ENCODE data around the gene MX2. TPM values are rescaled to one million over a fixed set of nuclear protein-coding genes. Genes with fewer than 3 reads are reported as not detected.

The MX2 gene
- total RNA-seq, 4 donors from 2014 or later = 3.2 to 6.1 (median 5.1) TPM

DNA sequence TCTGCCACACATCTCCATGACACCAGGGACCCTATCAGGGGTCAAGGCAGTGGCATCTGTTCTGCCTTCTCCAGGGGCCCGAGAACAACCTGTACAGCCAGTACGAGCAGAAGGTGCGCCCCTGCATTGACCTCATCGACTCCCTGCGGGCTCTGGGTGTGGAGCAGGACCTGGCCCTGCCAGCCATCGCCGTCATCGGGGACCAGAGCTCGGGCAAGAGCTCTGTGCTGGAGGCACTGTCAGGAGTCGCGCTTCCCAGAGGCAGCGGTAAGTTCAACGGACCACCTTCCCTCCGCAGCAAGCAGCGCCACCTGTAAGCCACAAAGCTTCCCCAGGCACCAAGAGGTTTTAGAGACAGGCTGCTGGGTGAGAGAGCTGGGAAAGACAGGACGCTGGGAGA is 15.9 kb downstream of the MX2 start:
- DNase-seq (ENCODE audit: low spot score in 2 of 2) = no peak
- 57% methylated on average over 16 of the region's 16 CpGs for WGBS
- no peak overlapping the region for H3K4me3 ChIP-seq

DNA sequence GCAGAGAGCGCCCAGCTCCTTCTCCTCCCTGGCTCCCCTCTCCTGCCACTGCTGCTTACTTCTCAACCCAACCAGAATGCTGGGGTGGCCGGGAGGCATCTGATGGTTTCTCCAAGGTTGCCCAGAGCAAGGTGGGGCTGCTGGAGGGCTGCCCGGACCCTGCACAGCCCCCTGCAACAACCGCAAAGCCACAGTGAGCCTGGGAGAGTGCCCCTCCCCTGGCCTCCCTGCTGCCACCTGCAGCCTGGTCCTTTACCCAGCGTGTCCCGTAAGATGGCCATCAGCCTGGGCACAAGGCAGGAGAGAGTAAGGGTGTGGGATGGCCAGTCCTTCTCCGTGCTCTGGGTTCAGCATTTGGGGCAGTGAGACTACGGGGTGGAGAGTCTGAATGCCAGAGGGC is 17.0 kb downstream of the MX2 start:
- WGBS = 97% methylated on average over 7 of the region's 8 CpGs
- Histone ChIP-seq H3K36me3 (peaks cover 25% of the 10 kb centered on the region), H3K27me3 (no peaks in the 10 kb centered on the region), H3K9me3 (no peaks in the 10 kb centered on the region), H3K4me3 (no peak overlapping the region), H3K4me1 (peaks cover 8% of the 10 kb centered on the region), H3K27ac (no peak overlapping the region)
- TF ChIP-seq, protein P1, sequence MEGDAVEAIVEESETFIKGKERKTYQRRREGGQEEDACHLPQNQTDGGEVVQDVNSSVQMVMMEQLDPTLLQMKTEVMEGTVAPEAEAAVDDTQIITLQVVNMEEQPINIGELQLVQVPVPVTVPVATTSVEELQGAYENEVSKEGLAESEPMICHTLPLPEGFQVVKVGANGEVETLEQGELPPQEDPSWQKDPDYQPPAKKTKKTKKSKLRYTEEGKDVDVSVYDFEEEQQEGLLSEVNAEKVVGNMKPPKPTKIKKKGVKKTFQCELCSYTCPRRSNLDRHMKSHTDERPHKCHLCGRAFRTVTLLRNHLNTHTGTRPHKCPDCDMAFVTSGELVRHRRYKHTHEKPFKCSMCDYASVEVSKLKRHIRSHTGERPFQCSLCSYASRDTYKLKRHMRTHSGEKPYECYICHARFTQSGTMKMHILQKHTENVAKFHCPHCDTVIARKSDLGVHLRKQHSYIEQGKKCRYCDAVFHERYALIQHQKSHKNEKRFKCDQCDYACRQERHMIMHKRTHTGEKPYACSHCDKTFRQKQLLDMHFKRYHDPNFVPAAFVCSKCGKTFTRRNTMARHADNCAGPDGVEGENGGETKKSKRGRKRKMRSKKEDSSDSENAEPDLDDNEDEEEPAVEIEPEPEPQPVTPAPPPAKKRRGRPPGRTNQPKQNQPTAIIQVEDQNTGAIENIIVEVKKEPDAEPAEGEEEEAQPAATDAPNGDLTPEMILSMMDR (IDR thresholded peaks at IDR 0.05) = no peak
- TF ChIP-seq EP300 (IDR thresholded peaks at IDR 0.05) (no peak), POLR2AphosphoS5 (IDR thresholded peaks at IDR 0.05) (no peak), POLR2A (IDR thresholded peaks at IDR 0.05) (no peak)
- DNase-seq (ENCODE audit: low spot score in 2 of 2) = no peak

More for the DNA sequence above, 15.9 kb downstream of the MX2 start:
- no peaks in the 10 kb centered on the region for H3K9me3 ChIP-seq
- H3K27me3 ChIP-seq = no peaks in the 10 kb centered on the region
- H3K36me3 ChIP-seq = peaks cover 25% of the 10 kb centered on the region
- TF ChIP-seq POLR2A (IDR thresholded peaks at IDR 0.05) = no peak
- TF ChIP-seq, protein P1 (IDR thresholded peaks at IDR 0.05) = no peak
- no peak for TF ChIP-seq POLR2AphosphoS5 (IDR thresholded peaks at IDR 0.05)
- TF ChIP-seq EP300 (IDR thresholded peaks at IDR 0.05) = no peak
- H3K4me1 ChIP-seq = peaks cover 8% of the 10 kb centered on the region
- no peak overlapping the region for H3K27ac ChIP-seq

DNA sequence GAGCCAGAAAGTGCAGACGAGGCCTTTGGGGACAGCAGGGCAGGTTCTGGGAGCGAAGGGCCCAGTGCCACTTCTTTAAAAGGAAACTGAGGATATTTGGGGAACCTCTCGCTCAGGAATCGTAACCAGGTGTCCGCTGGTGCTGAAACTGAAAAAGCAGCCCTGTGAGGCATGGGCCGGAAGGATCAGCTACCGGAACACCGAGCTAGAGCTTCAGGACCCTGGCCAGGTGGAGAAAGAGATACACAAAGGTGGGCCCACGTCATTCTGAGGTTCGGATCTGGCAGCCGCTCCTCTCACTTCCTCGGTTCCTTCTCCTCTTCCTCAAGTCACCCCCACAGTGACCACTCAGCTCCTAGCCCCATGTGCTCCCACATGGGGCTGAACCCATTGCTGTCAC is 18.1 kb downstream of the MX2 start:
- Histone ChIP-seq H3K27ac (no peak overlapping the region), H3K36me3 (peaks cover 25% of the 10 kb centered on the region)
- WGBS = 91% methylated on average over 12 of the region's 12 CpGs

DNA sequence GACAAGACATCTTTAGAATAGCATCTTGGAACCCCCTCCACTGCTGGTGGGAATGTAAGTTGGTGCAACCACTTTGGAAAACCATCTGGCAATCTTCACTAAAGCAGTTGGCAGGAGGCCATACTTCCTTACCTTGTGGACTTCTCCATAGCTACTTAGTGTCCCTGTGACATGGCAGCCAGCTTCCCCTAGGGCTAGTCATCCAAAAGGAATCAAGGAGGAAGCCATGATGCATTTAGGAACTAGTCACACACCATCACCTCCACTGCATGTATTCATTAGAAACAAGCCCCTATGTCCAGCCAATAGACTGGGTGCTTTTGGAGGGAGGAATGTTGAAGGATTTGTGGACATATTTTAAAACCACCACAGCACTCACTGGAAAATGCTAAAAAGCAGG is 19.9 kb downstream of the MX2 start:
- peaks cover 12% of the 10 kb centered on the region for H3K4me1 ChIP-seq
- no peak for DNase-seq (ENCODE audit: low spot score in 2 of 2)
- no peaks in the 10 kb centered on the region for H3K27me3 ChIP-seq
- no peak overlapping the region for H3K4me3 ChIP-seq
- H3K27ac ChIP-seq = no peak overlapping the region
- H3K9me3 ChIP-seq = no peaks in the 10 kb centered on the region
- H3K36me3 ChIP-seq = peaks cover 25% of the 10 kb centered on the region
- TF ChIP-seq EP300 (IDR thresholded peaks at IDR 0.05) (no peak), POLR2AphosphoS5 (IDR thresholded peaks at IDR 0.05) (no peak), POLR2A (IDR thresholded peaks at IDR 0.05) (no peak)
- TF ChIP-seq, protein P1 (IDR thresholded peaks at IDR 0.05) = no peak

More for the DNA sequence above, 18.1 kb downstream of the MX2 start:
- TF ChIP-seq, protein P1 (IDR thresholded peaks at IDR 0.05) = no peak
- TF ChIP-seq POLR2A (IDR thresholded peaks at IDR 0.05) (no peak), POLR2AphosphoS5 (IDR thresholded peaks at IDR 0.05) (no peak), EP300 (IDR thresholded peaks at IDR 0.05) (no peak)
- no peaks in the 10 kb centered on the region for H3K27me3 ChIP-seq
- H3K4me3 ChIP-seq = no peak overlapping the region
- no peaks in the 10 kb centered on the region for H3K9me3 ChIP-seq
- no peak for DNase-seq (ENCODE audit: low spot score in 2 of 2)
- peaks cover 8% of the 10 kb centered on the region for H3K4me1 ChIP-seq

DNA sequence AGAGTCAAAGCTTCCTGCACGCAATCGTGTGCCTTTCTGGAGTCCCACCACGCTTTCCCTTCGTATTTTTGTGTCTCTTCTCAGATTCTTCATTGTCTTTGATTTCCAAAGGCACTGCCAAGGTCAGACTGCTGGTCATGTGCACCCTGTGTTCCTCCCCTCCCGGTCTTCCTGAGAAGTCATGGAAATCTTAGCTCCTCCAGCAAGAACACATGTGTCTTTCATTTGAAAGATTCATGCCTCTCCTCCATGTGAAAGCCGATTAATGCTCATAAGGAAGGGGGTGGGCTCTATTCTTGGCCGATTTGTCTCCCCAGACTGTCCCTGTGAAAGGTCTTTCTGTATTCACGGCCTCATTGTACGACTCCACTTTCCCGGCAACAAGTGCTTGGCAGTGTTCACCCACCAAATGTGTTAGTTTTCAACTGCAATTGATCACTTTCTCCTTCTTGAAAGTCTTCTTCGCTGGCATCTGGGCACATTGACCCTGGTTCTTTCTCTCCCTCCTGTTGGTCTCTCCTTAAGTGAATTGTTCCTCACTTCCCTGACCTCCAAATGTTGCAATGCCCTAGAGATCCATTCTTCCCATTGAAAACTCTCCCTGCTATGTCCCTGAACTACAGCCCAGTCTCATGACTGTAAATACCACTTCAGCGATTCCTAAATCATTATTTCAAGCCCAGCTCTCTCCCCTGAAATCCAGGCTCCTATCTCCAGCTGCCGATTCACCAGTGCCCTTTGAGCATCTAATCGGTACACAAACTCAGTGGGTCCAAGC is 25.4 kb downstream of the MX2 start:
- Histone ChIP-seq H3K9me3 (no peaks in the 10 kb centered on the region), H3K27me3 (no peaks in the 10 kb centered on the region), H3K27ac (peak overlapping the region; percentile 87), H3K36me3 (peaks cover 6% of the 10 kb centered on the region), H3K4me1 (peaks cover 13% of the 10 kb centered on the region), H3K4me3 (no peak overlapping the region)
- TF ChIP-seq, protein P1 (IDR thresholded peaks at IDR 0.05) = no peak
- no peak for TF ChIP-seq POLR2AphosphoS5 (IDR thresholded peaks at IDR 0.05)
- TF ChIP-seq EP300 (IDR thresholded peaks at IDR 0.05) = no peak
- TF ChIP-seq POLR2A (IDR thresholded peaks at IDR 0.05) = no peak
- whole genome bisulfite sequencing = 70% methylated on average over 14 of the region's 14 CpGs
- DNase-seq (ENCODE audit: low spot score in 2 of 2) = no peak
